H1 (cell line): ENCODE measurements around the gene CENPP. TPM values are rescaled to one million over a fixed set of nuclear protein-coding genes. Genes with fewer than 3 reads are reported as not detected.

ENCODE experiments used
- CTCF ChIA-PET: fragments of 300-600 bp; sonication (Branson Sonifier 250); formaldehyde crosslinking; loops from one replicate; lab custom pipeline; 2021; ENCODE audit not compliant: partially characterized antibody; lab: Charles Lee
- POLR2A ChIA-PET: fragments of 300-600 bp; sonication (Branson Sonifier 250); formaldehyde crosslinking; loops from one replicate; lab custom pipeline; 2021; ENCODE audit warnings: inconsistent platforms; ENCODE audit not compliant: partially characterized antibody; lab: Charles Lee
- DNase-seq, 2 experiments: peaks; one replicate each; pipeline versions ENCODE4 v3.0.0 to v3.0.0-alpha.2; 2010 to 2022; ENCODE audit warnings: low spot score in 2 of 2, low read depth in 1 of 2, mixed read lengths in 1 of 2
- FAIRE-seq: peaks from 2 replicates; lab custom pipeline; 2011; peaks lifted over from hg19 to GRCh38; lab: Jason Lieb, UNC
- H2AFZ ChIP-seq: 2 replicates; pipeline ENCODE4 v1.8.1; 2012; ENCODE audit warnings: low read length, inconsistent platforms
- H2AK5ac ChIP-seq: 2 replicates; pipeline ENCODE4 v1.6.1; 2013; ENCODE audit warnings: low read depth, low read length
- H2BK120ac ChIP-seq: replicated peaks from 2 replicates; pipeline ENCODE3; 2013; ENCODE audit warnings: low read depth, low read length, inconsistent platforms
- H2BK12ac ChIP-seq: 2 replicates; pipeline ENCODE4 v1.6.1; 2013; ENCODE audit warnings: low read depth, low read length
- H2BK15ac ChIP-seq: 2 replicates; pipeline ENCODE4 v1.6.1; 2013; ENCODE audit warnings: low read length
- H2BK20ac ChIP-seq: 2 replicates; pipeline ENCODE4 v1.6.1; 2013; ENCODE audit warnings: low read length
- H2BK5ac ChIP-seq: 2 replicates; pipeline ENCODE4 v1.6.1; 2013; ENCODE audit warnings: low read depth, low read length
- H3K14ac ChIP-seq: 2 replicates; pipeline ENCODE4 v1.6.1; 2013; ENCODE audit warnings: inconsistent platforms; ENCODE audit not compliant: insufficient read length
- H3K18ac ChIP-seq: 2 replicates; pipeline ENCODE4 v1.6.1; 2013; ENCODE audit warnings: low read length; ENCODE audit errors: extremely low read depth
- H3K23ac ChIP-seq: 2 replicates; pipeline ENCODE4 v1.6.1; 2013; ENCODE audit warnings: inconsistent platforms; ENCODE audit not compliant: insufficient read length
- H3K23me2 ChIP-seq: 2 replicates; pipeline ENCODE4 v1.6.1; 2013; ENCODE audit warnings: low read depth, low read length
- H3K27ac ChIP-seq: 2 replicates; pipeline ENCODE4 v1.6.1; 2011; ENCODE audit warnings: low read depth, low read length, inconsistent platforms
- H3K27me3 ChIP-seq, 4 experiments: replicated peaks in 1 of 4; 1 replicate in 1 of 4; 2 replicates in 3 of 4; pipeline versions ENCODE4 v1.6.1 to v1.8.1; 2011 to 2013; ENCODE audit warnings: low read length in 3 of 4, mild to moderate bottlenecking in 3 of 4, inconsistent platforms in 2 of 4, mixed read lengths in 2 of 4, moderate library complexity in 1 of 4; ENCODE audit not compliant: control insufficient read depth in 3 of 4, insufficient read depth in 3 of 4; ENCODE audit errors: extremely low read depth in 1 of 4
- H3K36me3 ChIP-seq, 4 experiments: 2 replicates each; pipeline versions ENCODE4 v1.6.1 to v1.8.1; 2011 to 2013; ENCODE audit warnings: mild to moderate bottlenecking in 4 of 4, low read length in 3 of 4, moderate library complexity in 2 of 4, control low read depth in 1 of 4, inconsistent platforms in 1 of 4; ENCODE audit not compliant: insufficient read depth in 4 of 4, control insufficient read depth in 2 of 4
- H3K4ac ChIP-seq: replicated peaks from 2 replicates; pipeline ENCODE3; 2013; ENCODE audit warnings: low read length, low read depth, mixed read lengths, inconsistent platforms; ENCODE audit not compliant: insufficient read length
- H3K4me1 ChIP-seq, 4 experiments: replicated peaks in 1 of 4; 1 replicate in 1 of 4; 2 replicates in 3 of 4; pipeline versions ENCODE4 v1.6.1 to v1.8.1; 2011 to 2013; ENCODE audit warnings: low read length in 3 of 4, inconsistent platforms in 2 of 4, mixed read lengths in 1 of 4; ENCODE audit not compliant: insufficient read depth in 4 of 4, control insufficient read depth in 3 of 4
- H3K4me2 ChIP-seq, 2 experiments: 2 replicates each; pipeline versions ENCODE4 v1.6.1 to v1.8.1; 2011 to 2013; ENCODE audit warnings: low read depth in 2 of 2, low read length in 2 of 2, control low read depth in 1 of 2, inconsistent platforms in 1 of 2, mild to moderate bottlenecking in 1 of 2; ENCODE audit not compliant: insufficient read depth in 1 of 2
- H3K4me3 ChIP-seq, 4 experiments: fragments of 200-600, 300-600 bp in 1 of 4; sonication (generic), shearing (Covaris generic), sonication (Bioruptor Twin) in 1 of 4; 2 replicates each; pipeline versions ENCODE4 v1.5.1 to v1.8.1; 2011 to 2016; ENCODE audit warnings: low read length in 4 of 4, low read depth in 3 of 4, control low read depth in 2 of 4, inconsistent platforms in 2 of 4, mild to moderate bottlenecking in 2 of 4, mixed read lengths in 1 of 4, moderate library complexity in 1 of 4; ENCODE audit not compliant: insufficient read depth in 2 of 4; ENCODE audit errors: extremely low read depth in 1 of 4
- H3K56ac ChIP-seq: replicated peaks from 2 replicates; pipeline ENCODE3; 2013; ENCODE audit warnings: low read depth, mild to moderate bottlenecking, mixed read lengths, low read length, inconsistent platforms; ENCODE audit not compliant: insufficient read length
- H3K79me1 ChIP-seq: 2 replicates; pipeline ENCODE4 v1.6.1; 2013; ENCODE audit warnings: low read depth, low read length, control low read depth
- H3K79me2 ChIP-seq, 2 experiments: 2 replicates each; pipeline versions ENCODE4 v1.6.1 to v1.8.1; 2012 to 2013; ENCODE audit warnings: low read length in 2 of 2, mild to moderate bottlenecking in 2 of 2, inconsistent platforms in 1 of 2; ENCODE audit not compliant: insufficient read depth in 2 of 2, control insufficient read depth in 1 of 2
- H3K9ac ChIP-seq, 4 experiments: replicated peaks in 1 of 4; 1 replicate in 1 of 4; 2 replicates in 3 of 4; pipeline versions ENCODE4 v1.6.1 to v1.8.1; 2011 to 2013; ENCODE audit warnings: low read depth in 3 of 4, low read length in 3 of 4, control low read depth in 2 of 4, mild to moderate bottlenecking in 2 of 4, moderate library complexity in 2 of 4, inconsistent platforms in 1 of 4; ENCODE audit errors: extremely low read depth in 1 of 4
- H3K9me3 ChIP-seq, 2 experiments: 2 replicates each; pipeline versions ENCODE4 v1.6.1 to v1.8.1; 2012 to 2013; ENCODE audit warnings: mild to moderate bottlenecking in 2 of 2, moderate library complexity in 2 of 2, control low read depth in 1 of 2, inconsistent platforms in 1 of 2, low read depth in 1 of 2, low read length in 1 of 2, mixed read lengths in 1 of 2; ENCODE audit not compliant: insufficient read depth in 2 of 2
- H4K20me1 ChIP-seq, 2 experiments: replicated peaks in 1 of 2; 2 replicates each; pipeline versions ENCODE3 to v1.8.1; 2011 to 2013; ENCODE audit warnings: inconsistent platforms in 2 of 2, low read length in 2 of 2, mild to moderate bottlenecking in 1 of 2; ENCODE audit not compliant: insufficient read depth in 2 of 2, control insufficient read depth in 1 of 2
- H4K5ac ChIP-seq: 2 replicates; pipeline ENCODE4 v1.6.1; 2013; ENCODE audit warnings: low read length, low read depth, mixed read lengths, inconsistent platforms; ENCODE audit not compliant: insufficient read length
- H4K8ac ChIP-seq: 2 replicates; pipeline ENCODE4 v1.8.0; 2013; ENCODE audit warnings: mild to moderate bottlenecking, moderate library complexity, low read length, inconsistent platforms; ENCODE audit not compliant: insufficient read depth; ENCODE audit errors: extremely low read depth
- H4K91ac ChIP-seq: replicated peaks from 2 replicates; pipeline ENCODE3; 2013; ENCODE audit warnings: low read length, mixed read lengths, inconsistent platforms; ENCODE audit not compliant: insufficient read length
- BCL11A ChIP-seq, 2 experiments: IDR thresholded peaks; one replicate each; pipeline ENCODE4 v1.6.1; 2011; ENCODE audit warnings: low read depth in 2 of 2, low read length in 2 of 2, mild to moderate bottlenecking in 2 of 2
- CEBPB ChIP-seq: IDR thresholded peaks from 2 replicates; pipeline ENCODE4 v1.6.1; 2012; ENCODE audit warnings: low read depth, low read length
- CREB1 ChIP-seq: IDR thresholded peaks from 2 replicates; pipeline ENCODE4 v1.6.1; 2012; ENCODE audit warnings: inconsistent platforms
- EZH2 ChIP-seq: fragments of 200-600 bp; sonication (generic); IDR thresholded peaks from 2 replicates; pipeline ENCODE4 v1.7.1; 2012; ENCODE audit warnings: low read depth, mild to moderate bottlenecking, moderate library complexity, low read length, inconsistent platforms; ENCODE audit not compliant: severe bottlenecking
- FOSL1 ChIP-seq: IDR thresholded peaks from 2 replicates; pipeline ENCODE4 v1.6.1; 2011; ENCODE audit warnings: mild to moderate bottlenecking, low read depth, low read length, moderate library complexity; ENCODE audit not compliant: insufficient read depth
- JUN ChIP-seq: IDR thresholded peaks from 2 replicates; pipeline ENCODE4 v1.6.1; 2011; ENCODE audit warnings: low read depth, mild to moderate bottlenecking, improper control_type of control experiment, low read length
- NRF1 ChIP-seq: IDR thresholded peaks from 2 replicates; pipeline ENCODE4 v1.6.1; 2011; ENCODE audit warnings: mild to moderate bottlenecking, low read depth, low read length, improper control_type of control experiment
- POLR2A ChIP-seq, 2 experiments: IDR thresholded peaks; 1 replicate in 1 of 2; 2 replicates in 1 of 2; pipeline ENCODE4 v1.6.1; 2011; ENCODE audit warnings: low read depth in 2 of 2, low read length in 2 of 2, mild to moderate bottlenecking in 2 of 2; ENCODE audit errors: control extremely low read depth in 1 of 2
- SIN3A ChIP-seq, 2 experiments: IDR thresholded peaks in 1 of 2; conservative IDR thresholded peaks in 1 of 2; 2 replicates each; pipeline ENCODE4 v1.6.1; 2011 to 2012; ENCODE audit warnings: low read length in 2 of 2, improper control_type of control experiment in 1 of 2, low read depth in 1 of 2, mild to moderate bottlenecking in 1 of 2
- SIRT6 ChIP-seq: IDR thresholded peaks from one replicate; pipeline ENCODE4 v1.7.1; 2012; ENCODE audit warnings: low read length, inconsistent platforms
- WGBS, 2 experiments: shearing (Covaris generic) in 1 of 2; methylation state at CpG; one replicate each; pipeline versions ENCODE4 v1.1.6 to v1.1.7; 2013 to 2015; ENCODE audit warnings: low lambda C conversion rate in 2 of 2, mixed read lengths in 2 of 2, inconsistent platforms in 1 of 2, low coverage in 1 of 2, missing lambda C conversion rate in 1 of 2; ENCODE audit not compliant: insufficient replicate concordance in 2 of 2, insufficient coverage in 1 of 2, insufficient read length in 1 of 2; ENCODE audit errors: extremely low coverage in 1 of 2, missing lambda C conversion rate in 1 of 2; 5-methylcytosine and 5-hydroxymethylcytosine counted together
- polyA plus RNA-seq, 7 experiments: library from polyadenylated mRNA; depleted of rRNA in 3 of 7; stranded (reverse) in 5 of 7; unstranded in 2 of 7; fragments of >200 nt in 5 of 7; fragments of 200-250 nt in 2 of 7; gene quantifications; 1 replicate in 5 of 7; 2 replicates in 1 of 7; 4 replicates in 1 of 7; pipeline versions ENCODE4 v1.2.1 to v1.2.3, GENCODE V29; 2011 to 2013; ENCODE audit warnings: missing spikeins in 2 of 7, mixed read lengths in 2 of 7
- total RNA-seq: library from RNA; stranded (reverse); fragmentation: NEBNext Ultra II Directional; extraction: Animal tissue kit (Norgen Biotek cat#: 25700); gene quantifications from 2 replicates; pipeline ENCODE4 v1.2.1, GENCODE V29; 2021
- TF ChIP-seq, protein P1 (sequence below), 3 experiments: IDR thresholded peaks; 1 replicate in 2 of 3; 2 replicates in 1 of 3; pipeline versions ENCODE4 v1.5.1 to v1.6.1; 2011; ENCODE audit warnings: low read length in 3 of 3, mild to moderate bottlenecking in 3 of 3, inconsistent platforms in 2 of 3, low read depth in 1 of 3, moderate library complexity in 1 of 3; ENCODE audit not compliant: insufficient read depth in 1 of 3; ENCODE audit errors: control extremely low read depth in 1 of 3
- TF ChIP-seq, protein P2 (sequence below): IDR thresholded peaks from 2 replicates; pipeline ENCODE4 v1.6.1; 2011; ENCODE audit warnings: low read depth, mild to moderate bottlenecking, low read length; ENCODE audit not compliant: insufficient read depth

CENPP gene
- total and polyA plus RNA-seq, 2 of the 8 experiments (the other 6 are each of a cell fraction or from before 2014, with no cell fraction given): 2.7 to 10.8 TPM

DNA sequence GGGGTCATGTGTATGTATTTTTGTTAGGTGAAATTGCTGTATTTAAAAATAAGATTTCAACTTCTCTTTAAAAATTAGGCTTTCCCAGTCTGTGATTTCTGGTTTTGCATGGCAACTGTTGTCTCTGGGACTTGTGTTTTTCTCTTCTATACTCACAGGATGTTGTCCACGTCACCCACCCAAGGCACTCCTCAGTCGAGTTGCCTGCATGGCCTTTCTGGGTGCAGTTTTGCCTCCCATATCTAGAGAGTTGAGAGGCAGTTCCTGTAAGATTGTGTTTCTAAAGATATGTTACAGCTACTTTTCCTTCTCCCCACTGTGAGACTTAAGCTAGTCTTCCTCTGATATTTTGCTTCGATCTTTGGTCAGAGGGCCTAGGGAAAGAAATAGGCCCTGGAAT is 158.8 kb downstream of the CENPP start:
- no peaks in the 10 kb centered on the region for H3K79me2 ChIP-seq
- CTCF ChIA-PET: no interaction called here
- TF ChIP-seq FOSL1 (no peak), NRF1 (no peak), CREB1 (no peak), JUN (no peak), BCL11A (IDR thresholded peaks at IDR 0.05; ENCODE audit: low read depth in 2 of 2, low read length in 2 of 2) (no peak), POLR2A (IDR thresholded peaks at IDR 0.05; ENCODE audit: control extremely low read depth in 1 of 2, low read depth in 2 of 2, low read length in 2 of 2) (no peak), EZH2 (no peak), SIN3A (conservative IDR thresholded peaks at IDR 0.05 in 1 of 2, IDR thresholded peaks at IDR 0.05 in 1 of 2; ENCODE audit: low read depth in 1 of 2, low read length in 2 of 2) (no peak), CEBPB (no peak), SIRT6 (no peak)
- TF ChIP-seq, protein P1, sequence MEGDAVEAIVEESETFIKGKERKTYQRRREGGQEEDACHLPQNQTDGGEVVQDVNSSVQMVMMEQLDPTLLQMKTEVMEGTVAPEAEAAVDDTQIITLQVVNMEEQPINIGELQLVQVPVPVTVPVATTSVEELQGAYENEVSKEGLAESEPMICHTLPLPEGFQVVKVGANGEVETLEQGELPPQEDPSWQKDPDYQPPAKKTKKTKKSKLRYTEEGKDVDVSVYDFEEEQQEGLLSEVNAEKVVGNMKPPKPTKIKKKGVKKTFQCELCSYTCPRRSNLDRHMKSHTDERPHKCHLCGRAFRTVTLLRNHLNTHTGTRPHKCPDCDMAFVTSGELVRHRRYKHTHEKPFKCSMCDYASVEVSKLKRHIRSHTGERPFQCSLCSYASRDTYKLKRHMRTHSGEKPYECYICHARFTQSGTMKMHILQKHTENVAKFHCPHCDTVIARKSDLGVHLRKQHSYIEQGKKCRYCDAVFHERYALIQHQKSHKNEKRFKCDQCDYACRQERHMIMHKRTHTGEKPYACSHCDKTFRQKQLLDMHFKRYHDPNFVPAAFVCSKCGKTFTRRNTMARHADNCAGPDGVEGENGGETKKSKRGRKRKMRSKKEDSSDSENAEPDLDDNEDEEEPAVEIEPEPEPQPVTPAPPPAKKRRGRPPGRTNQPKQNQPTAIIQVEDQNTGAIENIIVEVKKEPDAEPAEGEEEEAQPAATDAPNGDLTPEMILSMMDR (IDR thresholded peaks at IDR 0.05; ENCODE audit: control extremely low read depth in 1 of 3, insufficient read depth in 1 of 3, low read depth in 1 of 3, low read length in 3 of 3): no peak
- TF ChIP-seq, protein P2, sequence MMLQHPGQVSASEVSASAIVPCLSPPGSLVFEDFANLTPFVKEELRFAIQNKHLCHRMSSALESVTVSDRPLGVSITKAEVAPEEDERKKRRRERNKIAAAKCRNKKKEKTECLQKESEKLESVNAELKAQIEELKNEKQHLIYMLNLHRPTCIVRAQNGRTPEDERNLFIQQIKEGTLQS: no peak

More for the DNA sequence above, 158.8 kb downstream of the CENPP start:
- Histone ChIP-seq H4K5ac (no peak overlapping the region), H3K4me3 (no peak overlapping the region), H3K9ac (no peak overlapping the region), H3K9me3 (no peaks in the 10 kb centered on the region), H3K18ac (no peak overlapping the region), H3K14ac (no peak overlapping the region), H4K8ac (no peak overlapping the region), H2AFZ (no peak overlapping the region), H3K23me2 (no peaks in the 10 kb centered on the region), H2BK15ac (no peak overlapping the region), H2AK5ac (no peak overlapping the region), H3K56ac (no peak overlapping the region), H3K4me2 (no peak overlapping the region), H3K4ac (no peak overlapping the region), H2BK20ac (no peak overlapping the region), H3K4me1 (peaks cover 0 to 7% (median 1%) of the 10 kb centered on the region in 4 experiments; a peak in 2 of 7 replicates), H4K91ac (no peak overlapping the region), H3K27ac (no peak overlapping the region), H3K79me1 (no peaks in the 10 kb centered on the region; the same call in 1 of the 2 replicates), H3K27me3 (no peaks in the 10 kb centered on the region), H3K36me3 (no peaks in the 10 kb centered on the region), H3K23ac (no peak overlapping the region), H2BK12ac (no peak overlapping the region), H2BK5ac (no peak overlapping the region), H4K20me1 (no peaks in the 10 kb centered on the region), H2BK120ac (no peak overlapping the region)
- DNase-seq (no peak), FAIRE-seq (no peak)
- POLR2A ChIA-PET: no interaction called here
- 88% methylated on average over 3 of the region's 3 CpGs; no CpG with 5 or more reads in 1 of the 2 experiments for WGBS, 2 experiments
